ENCODE data around the gene P2RY6.

P2RY6 gene

GRCh38 chr11:73298233-73298632 is 26.1 kb downstream of the P2RY6 start:
- DNase-seq, result no peak

- DNase-seq, result no peak
Observed at GRCh38 chr11:73299751-73300150, 27.6 kb downstream of the P2RY6 start.

GRCh38 chr11:73306069-73306841 is 34.1 kb downstream of the P2RY6 start:
- no peak for DNase-seq

GRCh38 chr11:73306977-73307322 is 34.8 kb downstream of the P2RY6 start:
- DNase-seq, result peak; percentile 61

- DNase-seq, result peak; percentile 98
Observed at GRCh38 chr11:73307323-73308002, 35.3 kb downstream of the P2RY6 start.

GRCh38 chr11:73308003-73308960 is 36.1 kb downstream of the P2RY6 start, which contains the start of gene ARHGEF17:
Gene ARHGEF17 (plus strand): TSS chr11:73308276. CDS start chr11:73308639, 363 bp downstream.
- peak; percentile 85 for DNase-seq

- no peak for DNase-seq
Observed at GRCh38 chr11:73308961-73309919, 37.1 kb downstream of the P2RY6 start.

GRCh38 chr11:73310076-73310475 is 37.9 kb downstream of the P2RY6 start:
- DNase-seq, result no peak

- no peak for DNase-seq
Observed at GRCh38 chr11:73310661-73311393, 38.7 kb downstream of the P2RY6 start.

GRCh38 chr11:73311394-73311869 is 39.3 kb downstream of the P2RY6 start:
- no peak for DNase-seq

- no peak for DNase-seq
Observed at GRCh38 chr11:73312036-73312435, 39.9 kb downstream of the P2RY6 start.

GRCh38 chr11:73312851-73313327 is 40.8 kb downstream of the P2RY6 start:
- DNase-seq, result no peak

GRCh38 chr11:73313652-73314051 is 41.5 kb downstream of the P2RY6 start:
- DNase-seq, result no peak

- DNase-seq, result no peak
Observed at GRCh38 chr11:73314117-73314961, 42.2 kb downstream of the P2RY6 start.

- no peak for DNase-seq
Observed at GRCh38 chr11:73315293-73316020, 43.3 kb downstream of the P2RY6 start.

- DNase-seq, result no peak
Observed at GRCh38 chr11:73316422-73316821, 44.3 kb downstream of the P2RY6 start.

GRCh38 chr11:73317373-73317772 is 45.2 kb downstream of the P2RY6 start:
- no peak for DNase-seq

GRCh38 chr11:73317803-73318202 is 45.7 kb downstream of the P2RY6 start:
- DNase-seq, result no peak

- no peak for DNase-seq
Observed at GRCh38 chr11:73318501-73319011, 46.4 kb downstream of the P2RY6 start.

Measured in NCI-H1105 (cell line).